ENCODE data around the gene TTC9. TPM values are rescaled to one million over a fixed set of nuclear protein-coding genes. Genes with fewer than 3 reads are reported as not detected.

TTC9 gene
- total and polyA plus RNA-seq, 2 donors from 2014 or later: 2.6 to 5.2 TPM

DNA sequence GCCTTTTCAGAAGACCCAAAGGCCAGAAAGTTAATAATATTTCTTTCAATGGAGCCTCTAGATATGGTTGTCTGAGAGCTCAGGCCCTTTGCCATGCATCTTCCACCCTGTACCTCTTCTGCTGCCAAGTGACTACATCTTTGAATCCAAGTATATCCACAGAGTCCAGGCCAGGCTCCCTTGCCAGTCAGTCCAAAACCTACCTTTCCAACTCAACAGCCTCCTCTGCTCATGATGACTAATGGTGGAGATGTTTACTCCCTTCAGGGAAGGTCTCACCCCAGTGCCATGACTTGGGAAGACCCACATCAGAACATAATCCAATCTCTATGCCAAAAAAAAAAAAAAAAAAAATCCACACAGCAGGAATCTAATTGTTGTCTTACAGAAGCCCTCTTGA is 20.4 kb downstream of the TTC9 start:
- Histone ChIP-seq H3K4me1 (ENCODE audit: control insufficient read depth in 2 of 3, insufficient read depth in 2 of 3, low read depth in 1 of 3, low read length in 3 of 3) (peaks cover 0 to 7% (median 6%) of the 10 kb centered on the region in 3 donors), H3K27ac (ENCODE audit: low read depth in 2 of 2, low read length in 2 of 2) (no peak overlapping the region), H3K36me3 (ENCODE audit: control insufficient read depth in 2 of 3, insufficient read depth in 3 of 3, low read length in 3 of 3) (no peaks in the 10 kb centered on the region), H3K9ac (ENCODE audit: low read length in 3 of 3) (no peak overlapping the region), H3K4me3 (ENCODE audit: low read length in 3 of 3) (no peak overlapping the region), H3K27me3 (ENCODE audit: control insufficient read depth, insufficient read depth, low read length) (no peaks in the 10 kb centered on the region), H3K9me3 (ENCODE audit: control insufficient read depth in 2 of 3, insufficient read depth in 1 of 3, low read length in 3 of 3) (no peaks in the 10 kb centered on the region)
- DNase-seq (no peak), FAIRE-seq (no peak)
- intact Hi-C loops (cut with DNase I): no loop called here
- TF ChIP-seq, protein P1, sequence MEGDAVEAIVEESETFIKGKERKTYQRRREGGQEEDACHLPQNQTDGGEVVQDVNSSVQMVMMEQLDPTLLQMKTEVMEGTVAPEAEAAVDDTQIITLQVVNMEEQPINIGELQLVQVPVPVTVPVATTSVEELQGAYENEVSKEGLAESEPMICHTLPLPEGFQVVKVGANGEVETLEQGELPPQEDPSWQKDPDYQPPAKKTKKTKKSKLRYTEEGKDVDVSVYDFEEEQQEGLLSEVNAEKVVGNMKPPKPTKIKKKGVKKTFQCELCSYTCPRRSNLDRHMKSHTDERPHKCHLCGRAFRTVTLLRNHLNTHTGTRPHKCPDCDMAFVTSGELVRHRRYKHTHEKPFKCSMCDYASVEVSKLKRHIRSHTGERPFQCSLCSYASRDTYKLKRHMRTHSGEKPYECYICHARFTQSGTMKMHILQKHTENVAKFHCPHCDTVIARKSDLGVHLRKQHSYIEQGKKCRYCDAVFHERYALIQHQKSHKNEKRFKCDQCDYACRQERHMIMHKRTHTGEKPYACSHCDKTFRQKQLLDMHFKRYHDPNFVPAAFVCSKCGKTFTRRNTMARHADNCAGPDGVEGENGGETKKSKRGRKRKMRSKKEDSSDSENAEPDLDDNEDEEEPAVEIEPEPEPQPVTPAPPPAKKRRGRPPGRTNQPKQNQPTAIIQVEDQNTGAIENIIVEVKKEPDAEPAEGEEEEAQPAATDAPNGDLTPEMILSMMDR (IDR thresholded peaks at IDR 0.05; ENCODE audit: borderline replicate concordance, extremely low read depth, insufficient read depth): no peak

DNA sequence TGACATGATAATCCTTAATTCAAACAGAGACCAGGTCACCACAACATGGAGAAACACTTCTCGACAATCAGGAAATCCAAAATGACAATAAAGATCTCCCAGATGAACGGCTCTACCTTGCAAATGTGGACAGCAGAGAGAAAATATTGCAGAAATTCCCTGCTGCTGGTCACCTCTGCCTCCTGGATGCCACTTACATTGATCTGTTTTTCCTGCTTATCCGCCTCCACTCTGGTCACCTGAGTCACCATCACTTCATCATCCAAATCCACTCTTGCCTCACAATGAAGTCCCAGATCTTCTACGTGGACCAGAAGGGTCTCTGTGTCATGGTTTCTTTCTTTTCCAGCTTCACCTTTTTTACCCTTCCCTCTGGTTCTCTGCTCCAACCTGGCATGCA is 21.1 kb downstream of the TTC9 start:
- Histone ChIP-seq H3K27ac (ENCODE audit: low read depth in 2 of 2, low read length in 2 of 2) (no peak overlapping the region), H3K36me3 (ENCODE audit: control insufficient read depth in 2 of 3, insufficient read depth in 3 of 3, low read length in 3 of 3) (no peaks in the 10 kb centered on the region), H3K27me3 (ENCODE audit: control insufficient read depth, insufficient read depth, low read length) (no peaks in the 10 kb centered on the region), H3K9me3 (ENCODE audit: control insufficient read depth in 2 of 3, insufficient read depth in 1 of 3, low read length in 3 of 3) (no peaks in the 10 kb centered on the region), H3K4me1 (ENCODE audit: control insufficient read depth in 2 of 3, insufficient read depth in 2 of 3, low read depth in 1 of 3, low read length in 3 of 3) (peaks cover 0 to 7% (median 6%) of the 10 kb centered on the region in 3 donors), H3K4me3 (ENCODE audit: low read length in 3 of 3) (no peak overlapping the region), H3K9ac (ENCODE audit: low read length in 3 of 3) (no peak overlapping the region)
- DNase-seq (no peak), FAIRE-seq (no peak)
- TF ChIP-seq, protein P1 (IDR thresholded peaks at IDR 0.05; ENCODE audit: borderline replicate concordance, extremely low read depth, insufficient read depth): no peak
- intact Hi-C loops (cut with DNase I): no loop called here

DNA sequence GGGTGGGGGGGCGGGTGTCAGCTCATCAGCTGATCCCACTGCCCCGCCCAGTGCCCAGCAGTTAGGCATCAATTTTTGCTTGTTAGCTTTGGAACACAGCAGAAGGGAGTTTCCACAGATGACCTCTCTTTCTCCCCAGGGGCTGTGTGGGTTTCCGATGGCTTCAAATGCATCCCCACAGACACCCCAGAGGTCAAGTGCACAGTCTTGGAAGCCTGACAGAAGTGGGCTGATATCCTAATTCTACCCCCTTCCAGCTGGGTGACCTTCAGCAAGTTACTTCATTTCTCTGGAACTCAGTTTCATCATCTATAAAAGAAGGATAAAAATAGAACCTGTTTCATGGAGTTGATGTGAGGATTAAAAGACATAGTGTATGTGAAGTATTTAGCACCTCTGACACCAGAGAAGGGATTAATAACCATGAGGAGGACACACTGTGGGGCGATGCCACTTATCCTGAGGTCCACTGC is 22.0 kb downstream of the TTC9 start:
- FAIRE-seq: no peak
- Histone ChIP-seq H3K9me3 (ENCODE audit: control insufficient read depth in 2 of 3, insufficient read depth in 1 of 3, low read length in 3 of 3) (no peaks in the 10 kb centered on the region), H3K9ac (ENCODE audit: low read length in 3 of 3) (no peak overlapping the region), H3K36me3 (ENCODE audit: control insufficient read depth in 2 of 3, insufficient read depth in 3 of 3, low read length in 3 of 3) (no peaks in the 10 kb centered on the region), H3K27ac (ENCODE audit: low read depth in 2 of 2, low read length in 2 of 2) (no peak overlapping the region), H3K27me3 (ENCODE audit: control insufficient read depth, insufficient read depth, low read length) (no peaks in the 10 kb centered on the region), H3K4me1 (ENCODE audit: control insufficient read depth in 2 of 3, insufficient read depth in 2 of 3, low read depth in 1 of 3, low read length in 3 of 3) (peaks cover 0 to 7% (median 6%) of the 10 kb centered on the region in 3 donors), H3K4me3 (ENCODE audit: low read length in 3 of 3) (no peak overlapping the region)
- intact Hi-C loops (cut with DNase I): no loop called here
- TF ChIP-seq, protein P1 (IDR thresholded peaks at IDR 0.05; ENCODE audit: borderline replicate concordance, extremely low read depth, insufficient read depth): no peak
- no peak for DNase-seq

All from kidney (tissue), 14 donors.